Spinal cord (tissue), 10 donors: ENCODE measurements around the gene TESMIN. TPM values are rescaled to one million over a fixed set of nuclear protein-coding genes. Genes with fewer than 3 reads are reported as not detected.

ENCODE experiments used
- DNase-seq, 6 donors: peaks; one replicate each; pipeline versions ENCODE4 v3.0.0 to v3.0.0-alpha.2; 2013 to 2015; ENCODE audit warnings: low spot score in 6 of 6, low read depth in 4 of 6
- H3K27ac ChIP-seq: one replicate; pipeline ENCODE4 v1.5.1; 2013; ENCODE audit warnings: low read depth, low read length, control low read depth
- H3K27me3 ChIP-seq: one replicate; pipeline ENCODE4 v1.6.1; 2013; ENCODE audit warnings: low read length; ENCODE audit not compliant: control insufficient read depth, insufficient read depth
- H3K36me3 ChIP-seq: one replicate; pipeline ENCODE4 v1.6.1; 2013; ENCODE audit warnings: low read length; ENCODE audit not compliant: control insufficient read depth, insufficient read depth
- H3K4me1 ChIP-seq: one replicate; pipeline ENCODE4 v1.6.1; 2013; ENCODE audit warnings: low read length; ENCODE audit not compliant: control insufficient read depth, insufficient read depth
- H3K4me3 ChIP-seq: one replicate; pipeline ENCODE4 v1.5.1; 2013; ENCODE audit warnings: low read depth, low read length, control low read depth
- H3K9me3 ChIP-seq: one replicate; pipeline ENCODE4 v1.6.1; 2013; ENCODE audit warnings: low read length; ENCODE audit not compliant: control insufficient read depth, insufficient read depth
- WGBS: methylation state at CpG from one replicate; pipeline ENCODE4 v1.1.5; 2013; ENCODE audit warnings: missing lambda C conversion rate; ENCODE audit not compliant: insufficient coverage; 5-methylcytosine and 5-hydroxymethylcytosine counted together
- polyA plus RNA-seq, 2 donors: library from polyadenylated mRNA; unstranded; fragments of 120-200 nt; gene quantifications; one replicate each; pipeline ENCODE4 v1.2.1, GENCODE V29; 2013; ENCODE audit not compliant: insufficient read length in 2 of 2
- total RNA-seq, 2 donors: library from RNA; depleted of rRNA in 1 of 2; stranded (reverse); fragments of 120-200 nt in 1 of 2; fragments of >200 nt in 1 of 2; gene quantifications; one replicate each; pipeline versions ENCODE4 v1.2.3 to v1.2.4, GENCODE V29; 2013 to 2014
- donor health status: healthy.

Gene TESMIN
- total and polyA plus RNA-seq, 4 donors: 1.5 to 8.8 (median 5.5) TPM

GRCh38 chr11:68776442-68777235 lies 25.3 kb upstream of the TESMIN start:
- Histone ChIP-seq H3K9me3 (no peaks in the 10 kb centered on the region), H3K27ac (no peak overlapping the region), H3K4me3 (no peak overlapping the region), H3K4me1 (no peaks in the 10 kb centered on the region), H3K27me3 (no peaks in the 10 kb centered on the region), H3K36me3 (peaks cover 33% of the 10 kb centered on the region)
- no peak for DNase-seq
- WGBS: 92% methylated on average over 13 of the region's 20 CpGs

GRCh38 chr11:68775951-68776388 lies 24.6 kb upstream of the TESMIN start:
- no peaks in the 10 kb centered on the region for H3K9me3 ChIP-seq
- no peak for DNase-seq
- peaks cover 31% of the 10 kb centered on the region for H3K36me3 ChIP-seq
- H3K4me3 ChIP-seq: no peak overlapping the region
- no peaks in the 10 kb centered on the region for H3K27me3 ChIP-seq
- no peaks in the 10 kb centered on the region for H3K4me1 ChIP-seq
- no peak overlapping the region for H3K27ac ChIP-seq
- 100% methylated on average over 3 of the region's 4 CpGs for WGBS

- WGBS: 91% methylated on average over 7 of the region's 9 CpGs
- no peak for DNase-seq
- Histone ChIP-seq H3K27ac (no peak overlapping the region), H3K4me1 (no peaks in the 10 kb centered on the region), H3K4me3 (no peak overlapping the region), H3K27me3 (no peaks in the 10 kb centered on the region), H3K36me3 (peaks cover 26% of the 10 kb centered on the region), H3K9me3 (no peaks in the 10 kb centered on the region)
These were observed 22.9 kb upstream of the TESMIN start for GRCh38 chr11:68774194-68774585.

GRCh38 chr11:68773521-68774193 lies 22.3 kb upstream of the TESMIN start:
- no peaks in the 10 kb centered on the region for H3K9me3 ChIP-seq
- no peak overlapping the region for H3K27ac ChIP-seq
- no peak overlapping the region for H3K4me3 ChIP-seq
- H3K27me3 ChIP-seq: no peaks in the 10 kb centered on the region
- H3K4me1 ChIP-seq: no peaks in the 10 kb centered on the region
- 86% methylated on average over 20 of the region's 22 CpGs for whole genome bisulfite sequencing
- no peak for DNase-seq
- H3K36me3 ChIP-seq: peaks cover 24% of the 10 kb centered on the region

GRCh38 chr11:68772936-68773335 lies 21.6 kb upstream of the TESMIN start:
- Histone ChIP-seq H3K27ac (no peak overlapping the region), H3K4me3 (no peak overlapping the region), H3K9me3 (no peaks in the 10 kb centered on the region), H3K4me1 (no peaks in the 10 kb centered on the region), H3K36me3 (peaks cover 27% of the 10 kb centered on the region), H3K27me3 (no peaks in the 10 kb centered on the region)
- 87% methylated on average over 19 of the region's 20 CpGs for WGBS
- DNase-seq: no peak

GRCh38 chr11:68770781-68771180 lies 19.5 kb upstream of the TESMIN start:
- no peaks in the 10 kb centered on the region for H3K4me1 ChIP-seq
- no peaks in the 10 kb centered on the region for H3K9me3 ChIP-seq
- WGBS: 86% methylated on average over 12 of the region's 12 CpGs
- peaks cover 23% of the 10 kb centered on the region for H3K36me3 ChIP-seq
- no peaks in the 10 kb centered on the region for H3K27me3 ChIP-seq
- no peak for DNase-seq
- no peak overlapping the region for H3K27ac ChIP-seq
- H3K4me3 ChIP-seq: no peak overlapping the region

- Histone ChIP-seq H3K4me1 (no peaks in the 10 kb centered on the region), H3K4me3 (no peak overlapping the region), H3K36me3 (peaks cover 20% of the 10 kb centered on the region), H3K27me3 (no peaks in the 10 kb centered on the region), H3K27ac (no peak overlapping the region), H3K9me3 (no peaks in the 10 kb centered on the region)
- no peak for DNase-seq
- 92% methylated on average over 9 of the region's 11 CpGs for WGBS
These were observed 16.4 kb upstream of the TESMIN start for GRCh38 chr11:68767672-68768071.

- Histone ChIP-seq H3K4me1 (no peaks in the 10 kb centered on the region), H3K9me3 (no peaks in the 10 kb centered on the region), H3K4me3 (no peak overlapping the region), H3K36me3 (peaks cover 26% of the 10 kb centered on the region), H3K27ac (no peak overlapping the region), H3K27me3 (no peaks in the 10 kb centered on the region)
- DNase-seq: no peak
- WGBS: 90% methylated on average over 8 of the region's 8 CpGs
These were observed 15.5 kb upstream of the TESMIN start for GRCh38 chr11:68766786-68767185.

- DNase-seq: no peak
- peaks cover 29% of the 10 kb centered on the region for H3K36me3 ChIP-seq
- 81% methylated on average over 10 of the region's 16 CpGs for WGBS
- no peaks in the 10 kb centered on the region for H3K4me1 ChIP-seq
- no peaks in the 10 kb centered on the region for H3K27me3 ChIP-seq
- H3K27ac ChIP-seq: no peak overlapping the region
- H3K9me3 ChIP-seq: no peaks in the 10 kb centered on the region
- H3K4me3 ChIP-seq: no peak overlapping the region
These were observed 13.4 kb upstream of the TESMIN start for GRCh38 chr11:68764746-68765145.
